H9 (cell line): ENCODE measurements around the gene DPF1. TPM values are rescaled to one million over a fixed set of nuclear protein-coding genes. Genes with fewer than 3 reads are reported as not detected.

Experiments used
- DNase-seq: peaks from one replicate; pipeline ENCODE4 v3.0.0-alpha.2; 2017
- H2AFZ ChIP-seq: one replicate; pipeline ENCODE4 v1.6.1; 2013; ENCODE audit warnings: mild to moderate bottlenecking, low read length, control low read depth, moderate library complexity
- H2AK5ac ChIP-seq: 2 replicates; pipeline ENCODE4 v1.6.1; 2013; ENCODE audit warnings: low read length, control low read depth, mixed read lengths; ENCODE audit not compliant: insufficient read length
- H2BK120ac ChIP-seq: one replicate; pipeline ENCODE4 v1.6.1; 2013; ENCODE audit warnings: low read depth, mild to moderate bottlenecking, low read length, control low read depth, inconsistent platforms; ENCODE audit not compliant: poor library complexity, severe bottlenecking
- H2BK12ac ChIP-seq: 2 replicates; pipeline ENCODE4 v1.6.1; 2013; ENCODE audit warnings: low read length, control low read depth, mixed read lengths, low read depth; ENCODE audit not compliant: insufficient read length
- H2BK15ac ChIP-seq: 2 replicates; pipeline ENCODE4 v1.6.1; 2013; ENCODE audit warnings: low read depth, low read length, control low read depth
- H2BK20ac ChIP-seq: one replicate; pipeline ENCODE4 v1.6.1; 2013; ENCODE audit warnings: low read depth, mild to moderate bottlenecking, low read length, control low read depth, inconsistent platforms; ENCODE audit not compliant: poor library complexity, severe bottlenecking
- H2BK5ac ChIP-seq: 2 replicates; pipeline ENCODE4 v1.6.1; 2013; ENCODE audit warnings: low read length, control low read depth, mixed read lengths; ENCODE audit not compliant: insufficient read length
- H3K14ac ChIP-seq: 2 replicates; pipeline ENCODE4 v1.6.1; 2013; ENCODE audit warnings: low read length, control low read depth; ENCODE audit not compliant: insufficient read depth
- H3K18ac ChIP-seq: 2 replicates; pipeline ENCODE4 v1.6.1; 2013; ENCODE audit warnings: low read depth, mild to moderate bottlenecking, mixed read lengths, low read length, control low read depth; ENCODE audit not compliant: insufficient read length
- H3K23ac ChIP-seq: 2 replicates; pipeline ENCODE4 v1.6.1; 2013; ENCODE audit warnings: low read length, control low read depth, mixed read lengths, low read depth; ENCODE audit not compliant: insufficient read length
- H3K23me2 ChIP-seq: 2 replicates; pipeline ENCODE4 v1.6.1; 2013; ENCODE audit warnings: low read depth, mild to moderate bottlenecking, mixed read lengths, low read length, control low read depth; ENCODE audit not compliant: insufficient read length, poor library complexity, severe bottlenecking
- H3K27ac ChIP-seq: 2 replicates; pipeline ENCODE4 v1.5.1; 2013; ENCODE audit warnings: low read length, control low read depth, mixed read lengths, low read depth; ENCODE audit not compliant: insufficient read length
- H3K27me3 ChIP-seq: 2 replicates; pipeline ENCODE4 v1.6.1; 2013; ENCODE audit warnings: low read length, control low read depth, inconsistent platforms; ENCODE audit not compliant: insufficient read depth
- H3K4ac ChIP-seq: 2 replicates; pipeline ENCODE4 v1.6.1; 2013; ENCODE audit warnings: low read depth, mild to moderate bottlenecking, control low read depth, inconsistent platforms, low read length, moderate library complexity
- H3K4me1 ChIP-seq: 2 replicates; pipeline ENCODE4 v1.6.1; 2013; ENCODE audit warnings: low read length, control low read depth, inconsistent platforms; ENCODE audit not compliant: insufficient read depth
- H3K4me2 ChIP-seq: 2 replicates; pipeline ENCODE4 v1.6.1; 2013; ENCODE audit warnings: low read length, control low read depth, mixed read lengths; ENCODE audit not compliant: insufficient read length, insufficient read depth
- H3K56ac ChIP-seq: 2 replicates; pipeline ENCODE4 v1.6.1; 2013; ENCODE audit warnings: low read depth, mild to moderate bottlenecking, mixed read lengths, low read length, control low read depth; ENCODE audit not compliant: insufficient read length
- H3K79me1 ChIP-seq: 2 replicates; pipeline ENCODE4 v1.6.1; 2013; ENCODE audit warnings: low read depth, mild to moderate bottlenecking, moderate library complexity, low read length, control low read depth, inconsistent platforms; ENCODE audit not compliant: insufficient read depth, poor library complexity, severe bottlenecking
- H3K79me2 ChIP-seq: 2 replicates; pipeline ENCODE4 v1.6.1; 2013; ENCODE audit warnings: low read length, control low read depth, inconsistent platforms; ENCODE audit not compliant: insufficient read depth
- H3K9ac ChIP-seq: 2 replicates; pipeline ENCODE4 v1.6.1; 2013; ENCODE audit warnings: low read length, control low read depth, mixed read lengths; ENCODE audit not compliant: insufficient read length; ENCODE audit errors: extremely low read depth
- H3K9me3 ChIP-seq: one replicate; pipeline ENCODE4 v1.6.1; 2013; ENCODE audit warnings: low read depth, low read length, inconsistent platforms; ENCODE audit not compliant: control insufficient read depth
- H3T11ph ChIP-seq: one replicate; pipeline ENCODE4 v1.6.1; 2013; ENCODE audit warnings: mild to moderate bottlenecking, low read length, control low read depth, inconsistent platforms
- H4K20me1 ChIP-seq: one replicate; pipeline ENCODE4 v1.6.1; 2013; ENCODE audit not compliant: control insufficient read depth, insufficient read length, insufficient read depth
- H4K5ac ChIP-seq: 2 replicates; pipeline ENCODE4 v1.6.1; 2013; ENCODE audit warnings: low read depth, mild to moderate bottlenecking, mixed read lengths, low read length, control low read depth; ENCODE audit not compliant: insufficient read length
- H4K8ac ChIP-seq: replicated peaks from 2 replicates; pipeline ENCODE4 v1.6.1; 2013; ENCODE audit warnings: low read length, control low read depth, mixed read lengths, low read depth; ENCODE audit not compliant: insufficient read length
- H4K91ac ChIP-seq: 2 replicates; pipeline ENCODE4 v1.6.1; 2013; ENCODE audit warnings: low read depth, mild to moderate bottlenecking, moderate library complexity, mixed read lengths, low read length, control low read depth; ENCODE audit not compliant: insufficient read length
- H3K27ac Mint-ChIP-seq, 3 experiments: 2 replicates in 2 of 3; 3 replicates in 1 of 3; pipeline ENCODE4 v1.8.0; 2020 to 2021; ENCODE audit warnings: mixed read lengths in 3 of 3, mild to moderate bottlenecking in 1 of 3, moderate library complexity in 1 of 3
- H3K27me3 Mint-ChIP-seq: 2 replicates; pipeline ENCODE4 v1.8.0; 2021; ENCODE audit warnings: low read depth, mild to moderate bottlenecking, moderate library complexity, mixed read lengths
- H3K36me3 Mint-ChIP-seq, 3 experiments: 2 replicates in 2 of 3; 3 replicates in 1 of 3; pipeline ENCODE4 v1.8.0; 2020 to 2021; ENCODE audit warnings: low read depth in 3 of 3, mixed read lengths in 3 of 3; ENCODE audit not compliant: insufficient read depth in 1 of 3
- H3K4me1 Mint-ChIP-seq, 2 experiments: 2 replicates each; pipeline ENCODE4 v1.8.0; 2020; ENCODE audit warnings: mixed read lengths in 2 of 2
- H3K4me3 Mint-ChIP-seq, 2 experiments: 2 replicates in 1 of 2; 3 replicates in 1 of 2; pipeline ENCODE4 v1.8.0; 2020 to 2021; ENCODE audit warnings: mild to moderate bottlenecking in 2 of 2, mixed read lengths in 2 of 2, moderate library complexity in 1 of 2
- H3K9me3 Mint-ChIP-seq, 2 experiments: 2 replicates in 1 of 2; 3 replicates in 1 of 2; pipeline ENCODE4 v1.8.0; 2020; ENCODE audit warnings: mild to moderate bottlenecking in 2 of 2, mixed read lengths in 2 of 2, moderate library complexity in 1 of 2
- CTCF ChIP-seq: fragments of 200-600 bp; sonication (generic); conservative IDR thresholded peaks from 3 replicates; pipeline ENCODE4 v1.8.0; 2021; ENCODE audit warnings: antibody characterized with exemption, mild to moderate bottlenecking
- WGBS: extraction: QIAGEN DNeasy Blood & Tissue Kit; methylation state at CpG from one replicate; pipeline ENCODE4 v1.1.7; 2013; ENCODE audit warnings: missing lambda C conversion rate, low lambda C conversion rate, mixed read lengths; ENCODE audit not compliant: insufficient read length; ENCODE audit errors: extremely low coverage; 5-methylcytosine and 5-hydroxymethylcytosine counted together
- total RNA-seq: library from RNA; stranded (reverse); gene quantifications from 2 replicates; pipeline ENCODE4 v1.2.1, GENCODE V29; 2021

The DPF1 gene
- total RNA-seq, 1 experiment from 2014 or later: 12.0 TPM

DNA sequence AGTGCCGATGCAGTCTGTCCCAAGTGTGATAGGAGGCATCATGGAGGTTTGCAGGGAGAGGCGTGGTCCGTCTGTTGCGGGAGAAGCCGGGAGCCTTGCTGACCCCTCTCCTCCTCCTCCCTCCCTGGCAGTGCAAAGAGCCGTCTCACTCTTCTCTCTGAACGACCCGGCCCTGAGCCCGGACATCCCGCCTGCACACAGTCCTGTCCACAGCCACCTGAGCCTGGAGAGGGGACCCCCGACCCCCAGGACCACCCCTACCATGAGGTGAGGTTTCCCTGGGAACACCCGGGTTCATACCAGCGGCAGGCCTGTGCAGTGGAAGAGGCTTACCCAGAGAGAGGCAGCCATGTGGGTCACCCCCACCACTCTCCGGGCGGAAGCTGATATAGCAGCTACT is 22.3 kb downstream of the DPF1 start:
- H3K27ac Mint-ChIP-seq: peak overlapping the region in 2 of 3 experiments; percentile 23 to 36; a peak in 1 of 7 replicates

More for the DNA sequence above, 22.3 kb downstream of the DPF1 start:
- Histone ChIP-seq H3T11ph (no peak overlapping the region), H2BK20ac (no peak overlapping the region), H4K8ac (no peak overlapping the region), H3K18ac (no peak overlapping the region), H4K5ac (no peak overlapping the region), H3K9ac (no peak overlapping the region), H3K23me2 (no peaks in the 10 kb centered on the region), H3K4me2 (no peak overlapping the region), H4K20me1 (no peaks in the 10 kb centered on the region), H3K27me3 (no peaks in the 10 kb centered on the region), H3K4ac (no peak overlapping the region), H2BK120ac (no peak overlapping the region), H2BK5ac (no peak overlapping the region), H2AK5ac (no peak overlapping the region), H3K4me1 (no peaks in the 10 kb centered on the region), H3K79me1 (no peaks in the 10 kb centered on the region), H3K79me2 (no peaks in the 10 kb centered on the region), H3K56ac (no peak overlapping the region), H2BK15ac (no peak overlapping the region), H3K23ac (no peak overlapping the region), H4K91ac (no peak overlapping the region), H3K14ac (no peak overlapping the region; the same call in 1 of the 2 replicates), H3K9me3 (no peaks in the 10 kb centered on the region), H3K27ac (no peak overlapping the region), H2BK12ac (no peak overlapping the region), H2AFZ (no peak overlapping the region)
- peak; percentile 19 for DNase-seq
- Mint-ChIP-seq H3K27me3 (no peaks in the 10 kb centered on the region; the same call in 1 of the 2 replicates), H3K9me3 (no peaks in the 10 kb centered on the region), H3K4me3 (no peak overlapping the region), H3K4me1 (peaks cover 0 to 3% of the 10 kb centered on the region in 2 experiments; a peak in 2 of 4 replicates), H3K36me3 (peaks cover 0 to 34% (median 17%) of the 10 kb centered on the region in 3 experiments; a peak in 5 of 7 replicates)
- no CpG with 5 or more reads among the region's 15 CpGs for WGBS
- TF ChIP-seq CTCF: no peak
